Stromal cell of bone marrow (primary cell): ENCODE data around the gene ATP10A.
"Not testable (repeated sequence)": the region's sequence is repeated elsewhere in the genome, so short reads cannot be mapped to it uniquely, and the experiment has no call there.

Experiments used
- DNase-seq: peaks from one replicate; pipeline ENCODE4 v3.0.0-alpha.2; 2012; ENCODE audit warnings: low read depth

Gene ATP10A

DNA sequence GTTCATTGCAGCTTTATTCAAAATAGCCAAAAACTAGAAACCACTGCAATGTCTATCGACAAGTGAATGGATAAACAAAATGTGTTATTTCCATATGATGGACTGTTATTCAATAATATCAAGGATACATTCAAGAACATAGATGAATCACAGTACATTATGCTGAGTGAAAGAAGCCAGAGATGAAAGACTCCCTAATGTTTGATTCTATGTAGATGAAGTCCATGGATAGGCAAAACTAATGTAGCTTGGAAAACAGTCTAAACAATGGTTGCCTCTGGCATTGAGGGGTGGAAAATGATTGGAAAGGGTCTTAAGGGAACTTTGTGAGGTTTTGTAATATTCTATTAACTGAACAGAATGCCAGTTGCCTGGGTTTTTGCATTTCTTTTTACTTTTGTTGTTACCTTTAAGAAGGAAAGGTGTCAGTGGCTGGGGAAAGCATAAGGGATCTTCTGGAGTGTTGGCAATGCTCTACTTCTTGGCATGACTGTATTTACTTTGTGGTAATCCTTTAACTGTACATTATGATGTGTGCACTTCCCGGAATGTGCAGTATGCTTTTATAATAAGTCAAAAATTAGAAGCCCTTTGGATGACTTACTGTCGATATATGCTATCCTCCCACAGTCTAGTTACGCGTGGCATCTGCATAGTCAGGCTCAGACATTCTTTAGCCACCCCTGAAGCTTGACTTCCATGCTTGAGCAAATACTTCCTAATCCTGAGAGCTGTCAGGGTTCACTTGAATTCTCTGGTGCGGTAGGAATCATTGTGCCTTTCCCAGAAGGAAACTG is 20.5 kb upstream of the ATP10A start:
- DNase-seq: peak; percentile 59

DNA sequence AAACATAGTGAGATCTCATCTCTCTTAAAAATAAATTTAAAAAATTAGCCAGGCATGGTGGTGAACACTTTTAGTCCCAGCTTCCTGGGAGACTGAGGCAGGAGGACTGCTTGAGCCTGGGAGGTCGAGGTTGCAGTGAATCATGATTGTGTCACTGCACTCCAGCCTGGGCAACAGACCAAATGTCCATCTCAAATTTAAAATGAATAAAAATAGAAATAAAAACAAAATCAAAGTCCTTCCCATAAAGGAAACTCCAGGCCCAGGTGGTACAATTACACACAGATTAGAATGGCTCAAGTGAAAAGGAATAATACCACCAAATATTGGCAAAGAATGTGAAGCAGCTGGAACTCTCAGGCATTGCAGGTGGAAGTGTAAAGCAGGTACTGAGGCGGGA is 19.3 kb upstream of the ATP10A start:
- no peak for DNase-seq

DNA sequence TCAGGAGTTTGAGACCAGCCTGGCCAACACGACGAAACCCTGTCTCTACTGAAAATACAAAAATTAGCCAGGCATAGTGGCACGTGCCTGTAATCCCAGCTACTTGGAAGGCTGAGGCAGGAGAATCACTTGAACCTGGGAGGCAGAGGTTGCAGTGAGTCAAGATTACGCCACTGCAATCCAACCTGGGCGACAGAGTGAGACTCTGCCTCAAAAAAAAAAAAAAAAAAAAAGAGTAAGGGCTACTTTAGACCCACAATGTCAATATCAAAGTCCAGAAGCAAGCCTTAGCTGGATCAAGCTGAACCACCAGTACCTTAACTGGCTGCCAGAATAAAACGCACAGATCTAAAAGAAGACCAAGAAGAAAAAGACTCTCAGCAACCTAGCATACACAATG is 17.8 kb upstream of the ATP10A start:
- not testable (repeated sequence) for DNase-seq

DNA sequence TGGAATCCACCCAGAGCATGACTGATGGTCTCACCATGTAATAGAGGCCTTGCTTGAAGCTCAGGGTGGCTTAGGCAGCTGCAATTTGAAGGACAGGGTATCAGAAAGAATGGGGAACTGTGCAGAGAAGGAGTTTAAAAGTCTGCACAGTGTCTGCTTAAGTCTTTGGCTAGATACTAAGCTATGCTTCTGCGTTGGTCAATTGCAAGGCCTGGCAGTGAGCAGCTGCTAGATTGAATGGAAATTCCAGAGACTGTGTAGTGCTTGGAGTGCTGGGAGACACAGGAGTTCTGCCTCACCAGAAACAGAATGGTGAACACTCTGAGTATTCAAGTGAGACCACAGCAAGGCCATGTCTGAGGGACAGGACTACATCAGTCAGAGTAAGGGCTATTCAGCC is 17.3 kb upstream of the ATP10A start:
- no peak for DNase-seq

- DNase-seq: no peak
Observed at GRCh38 chr15:25879438-25879837, 16.3 kb upstream of the ATP10A start.

GRCh38 chr15:25877681-25878080 is 14.6 kb upstream of the ATP10A start:
- DNase-seq: no peak

DNA sequence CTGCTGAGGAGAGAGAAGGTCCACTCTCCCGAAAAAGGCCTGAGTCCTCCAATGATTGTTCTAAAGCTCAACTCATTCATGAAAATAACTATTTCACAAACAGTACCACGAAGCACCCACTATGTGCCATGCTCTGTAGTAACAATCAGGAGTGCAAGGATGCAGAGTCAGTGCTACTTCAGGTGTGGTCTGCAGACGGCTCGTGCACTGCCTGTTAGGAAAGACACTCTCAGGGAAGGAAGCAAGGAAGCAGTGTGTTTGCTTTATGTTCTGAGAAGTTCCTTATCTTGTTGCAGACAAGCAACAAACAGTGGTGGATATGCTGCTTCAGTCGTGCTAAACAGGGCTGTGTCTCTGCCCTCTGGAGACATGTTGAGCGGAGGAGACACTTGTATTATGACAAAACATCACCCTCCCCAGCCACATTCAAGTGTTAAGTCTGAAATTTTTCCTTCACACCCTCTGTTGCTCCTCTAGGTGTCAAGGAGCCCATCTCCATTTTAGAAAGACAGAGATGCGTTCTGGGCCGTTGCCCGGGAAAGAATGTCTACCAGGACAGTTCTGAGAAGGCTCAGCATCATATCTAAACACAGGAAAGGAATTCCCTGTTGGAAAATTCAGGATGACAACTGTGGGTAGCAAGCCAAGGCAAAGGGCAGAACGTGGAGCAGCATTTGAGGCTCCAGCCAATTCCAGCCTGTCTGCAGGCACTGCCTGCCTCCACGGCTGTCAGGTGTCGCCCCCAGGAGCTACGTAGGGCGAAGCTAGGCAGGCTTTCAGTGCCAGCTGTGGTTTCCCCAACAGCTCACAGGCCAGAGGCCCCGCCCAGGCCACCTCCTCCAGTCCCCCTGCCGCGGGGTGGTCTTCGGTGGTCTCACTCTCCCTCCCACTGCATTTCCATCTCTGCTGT is 13.4 kb upstream of the ATP10A start:
- no peak for DNase-seq

- DNase-seq: no peak
Observed at GRCh38 chr15:25875566-25875965, 12.4 kb upstream of the ATP10A start.

- no peak for DNase-seq
Observed at GRCh38 chr15:25874379-25874778, 11.3 kb upstream of the ATP10A start.

DNA sequence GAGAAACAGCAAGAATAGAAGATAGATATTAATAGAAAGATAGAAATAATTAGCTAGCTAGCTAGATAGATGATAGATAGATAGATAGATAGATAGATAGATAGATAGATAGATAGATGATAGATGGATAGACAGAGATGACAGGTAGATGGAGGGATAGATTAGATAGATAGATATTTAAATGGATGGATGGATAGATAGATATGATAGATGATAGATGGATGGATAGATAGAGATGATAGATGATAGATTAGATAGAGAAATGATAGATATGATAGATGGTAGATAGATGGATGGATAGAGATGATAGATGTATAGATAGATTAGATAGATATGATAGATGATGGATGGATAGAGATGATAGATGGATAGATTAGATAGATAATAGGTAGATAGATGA is 8.3 kb upstream of the ATP10A start:
- DNase-seq: no peak

DNA sequence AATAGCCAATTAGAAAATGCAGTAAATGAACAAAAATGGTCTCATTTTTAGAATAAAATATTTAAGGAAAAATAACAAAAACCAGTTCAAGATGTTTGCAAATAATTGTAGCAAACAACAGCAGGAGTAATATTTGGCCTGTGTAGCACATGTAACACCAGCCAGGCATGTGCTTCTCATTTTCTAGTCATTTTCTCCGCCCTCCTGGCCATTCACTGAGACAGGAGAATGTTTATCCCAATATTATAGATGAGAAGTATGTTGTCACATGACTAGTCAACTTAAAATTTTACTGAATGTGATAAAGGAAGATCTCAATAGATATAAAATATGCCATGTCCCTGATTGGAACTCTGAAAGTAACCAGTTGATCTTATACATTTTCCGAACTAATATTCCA is 7.8 kb upstream of the ATP10A start:
- DNase-seq: no peak

DNA sequence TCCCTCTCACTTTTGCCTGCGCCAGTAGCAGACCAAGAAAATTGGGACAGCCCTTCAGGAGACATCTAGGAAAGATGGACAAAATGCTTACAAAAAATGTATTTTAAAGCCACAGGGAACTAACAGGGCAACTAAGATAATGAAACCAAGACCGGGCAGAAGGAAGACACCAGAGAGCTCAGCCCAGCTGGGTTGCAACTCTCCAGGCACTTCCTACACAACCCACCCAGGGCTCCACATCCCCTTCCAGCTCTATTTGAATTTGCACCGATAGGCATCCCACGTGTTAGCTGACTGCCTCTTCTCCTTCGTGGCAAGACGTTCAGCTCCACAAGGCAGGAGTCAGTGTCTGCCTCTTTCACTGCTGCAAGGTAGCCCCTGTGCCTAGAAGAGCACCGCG is 6.6 kb upstream of the ATP10A start:
- DNase-seq: no peak

GRCh38 chr15:25866874-25867273 is 3.7 kb upstream of the ATP10A start:
- no peak for DNase-seq

GRCh38 chr15:25866251-25866650 is 3.1 kb upstream of the ATP10A start:
- DNase-seq: no peak

GRCh38 chr15:25864966-25865365 is 1.8 kb upstream of the ATP10A start:
- no peak for DNase-seq

DNA sequence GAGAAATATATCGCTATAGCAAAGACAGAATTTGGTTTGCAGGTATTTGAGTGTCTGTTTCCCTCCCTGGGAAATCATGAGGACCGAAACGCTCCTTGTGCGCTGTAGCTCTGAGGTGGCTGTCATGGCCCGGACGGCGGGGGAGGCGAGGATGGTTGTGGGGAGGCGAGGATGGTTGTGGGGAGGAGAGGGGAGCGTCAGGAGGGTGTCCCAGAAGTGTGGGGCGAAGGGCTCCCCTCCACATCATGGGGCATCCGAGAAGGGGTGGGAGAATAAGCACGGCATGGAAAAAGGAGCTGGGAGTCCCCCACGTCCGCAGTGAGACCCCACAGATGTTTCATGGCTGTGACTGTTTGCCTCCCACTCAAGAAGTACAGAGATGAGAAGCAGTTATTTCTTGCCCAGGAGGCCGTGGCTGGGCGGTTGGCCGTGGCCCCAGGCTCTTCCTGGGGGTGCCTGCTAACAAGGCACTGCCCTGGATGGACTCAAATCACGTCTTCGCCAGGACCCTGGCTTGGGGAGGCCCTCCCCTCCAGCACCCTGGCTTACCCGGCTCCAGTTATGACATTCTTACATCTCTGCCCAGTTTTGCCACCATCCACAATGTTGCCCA is 947 bp upstream of the ATP10A start:
- no peak for DNase-seq

GRCh38 chr15:25862472-25863110 is 536 bp downstream of the ATP10A start:
- no peak for DNase-seq

DNA sequence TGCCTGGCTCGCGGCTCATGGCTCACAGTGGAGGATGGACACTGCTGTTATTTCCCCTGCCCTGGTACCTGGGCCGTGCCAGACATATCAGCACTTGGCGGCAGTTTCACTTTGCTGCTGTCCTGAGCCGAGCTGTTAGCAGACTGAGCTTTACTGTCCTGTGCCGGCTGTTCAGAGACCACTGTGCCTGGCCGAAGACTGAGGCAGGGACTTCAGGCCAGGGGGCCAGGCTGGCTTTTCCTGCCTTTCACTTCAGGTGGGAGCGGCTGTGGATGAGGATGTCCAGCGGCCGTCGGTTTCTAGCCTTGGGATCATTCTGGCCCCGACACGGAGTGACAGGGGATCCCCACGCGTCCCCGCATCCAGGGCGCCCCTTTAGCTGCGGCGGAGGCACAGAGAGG is 1.1 kb downstream of the ATP10A start:
- DNase-seq: no peak

DNA sequence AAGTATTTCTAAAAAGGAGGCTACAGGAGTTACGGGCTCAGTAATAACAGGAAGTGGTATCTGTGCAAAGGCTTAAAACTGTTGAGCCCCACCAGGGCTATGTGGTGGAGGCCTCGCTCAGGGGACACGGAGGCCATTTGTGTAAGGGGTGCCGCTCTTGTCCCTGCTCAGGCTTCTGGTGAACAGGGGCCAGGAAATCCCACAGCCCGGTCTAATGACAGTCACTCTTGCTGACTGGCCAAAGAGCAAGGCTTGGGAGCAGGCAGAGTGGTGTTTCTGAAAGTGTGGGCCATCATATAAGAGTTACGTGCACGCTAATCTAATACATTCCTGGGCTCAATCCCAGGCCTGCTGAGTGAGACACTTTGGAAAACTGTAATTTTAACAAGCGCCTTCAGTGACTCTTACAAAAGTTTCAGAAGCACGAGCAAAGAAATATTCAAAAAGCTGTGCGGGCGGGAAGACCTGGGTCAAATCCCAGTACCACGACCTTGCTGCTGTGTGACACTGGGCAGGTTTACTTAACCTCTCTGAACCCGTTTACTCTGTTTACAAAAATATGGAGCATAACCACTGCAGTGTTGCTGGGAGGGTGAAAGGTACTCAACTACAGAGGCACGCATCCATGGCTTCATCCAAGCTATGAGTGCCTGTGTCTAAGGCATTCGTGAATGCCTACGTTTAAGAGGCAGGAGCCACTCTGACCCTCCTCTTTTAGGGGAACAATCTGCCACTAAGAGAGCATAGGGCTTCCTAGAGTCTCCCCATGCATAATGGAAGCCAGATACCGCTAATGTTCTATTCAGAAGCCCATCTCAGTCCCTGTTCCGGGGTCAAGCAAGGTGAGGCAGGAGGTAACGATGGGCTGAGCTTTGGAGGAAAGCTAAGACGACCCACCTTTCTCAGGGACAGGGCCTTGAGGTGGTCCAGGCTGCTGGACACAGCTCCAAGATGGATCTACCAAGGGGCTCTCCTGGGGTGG is 2.0 kb downstream of the ATP10A start:
- DNase-seq: no peak

DNA sequence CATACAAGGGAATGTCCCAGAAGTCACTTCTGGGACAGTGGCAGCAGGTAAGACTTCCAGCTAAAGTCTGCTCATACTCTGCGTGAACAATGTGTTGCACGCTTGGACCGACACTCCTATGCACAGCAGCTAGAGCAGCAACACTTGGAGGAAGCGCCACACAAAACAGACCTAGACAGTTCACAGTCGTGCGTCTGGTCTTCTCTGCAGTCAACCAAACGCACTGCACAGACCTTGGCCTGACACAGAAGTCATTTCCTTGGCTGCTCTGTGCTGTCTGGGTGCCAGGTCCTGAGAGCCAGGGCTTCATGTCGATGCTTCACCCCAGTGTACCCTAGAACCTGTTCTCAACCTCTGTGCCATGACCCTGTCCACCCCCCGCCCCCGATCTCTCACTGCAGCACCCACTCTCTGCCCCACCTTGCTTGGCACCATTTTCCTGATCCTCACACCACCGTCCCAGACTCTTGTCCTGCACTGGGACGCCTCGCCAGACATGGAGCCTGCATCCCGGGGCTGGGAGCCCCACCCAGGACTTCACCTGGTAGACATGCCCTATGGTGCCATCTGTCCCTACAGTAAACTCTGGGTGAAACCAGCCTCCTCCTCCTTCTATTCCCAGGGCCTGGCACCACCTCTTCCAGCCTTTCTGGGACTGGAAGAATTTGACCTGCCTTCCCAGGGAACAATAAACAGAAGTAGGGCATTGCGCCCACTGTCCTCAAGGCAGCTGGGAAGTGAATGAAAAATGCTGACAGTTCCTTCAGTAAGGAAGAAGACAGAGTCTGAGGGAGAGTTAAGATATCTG is 3.1 kb downstream of the ATP10A start:
- DNase-seq: no peak
